ENCODE measurements around the gene TRPT1.

DNA sequence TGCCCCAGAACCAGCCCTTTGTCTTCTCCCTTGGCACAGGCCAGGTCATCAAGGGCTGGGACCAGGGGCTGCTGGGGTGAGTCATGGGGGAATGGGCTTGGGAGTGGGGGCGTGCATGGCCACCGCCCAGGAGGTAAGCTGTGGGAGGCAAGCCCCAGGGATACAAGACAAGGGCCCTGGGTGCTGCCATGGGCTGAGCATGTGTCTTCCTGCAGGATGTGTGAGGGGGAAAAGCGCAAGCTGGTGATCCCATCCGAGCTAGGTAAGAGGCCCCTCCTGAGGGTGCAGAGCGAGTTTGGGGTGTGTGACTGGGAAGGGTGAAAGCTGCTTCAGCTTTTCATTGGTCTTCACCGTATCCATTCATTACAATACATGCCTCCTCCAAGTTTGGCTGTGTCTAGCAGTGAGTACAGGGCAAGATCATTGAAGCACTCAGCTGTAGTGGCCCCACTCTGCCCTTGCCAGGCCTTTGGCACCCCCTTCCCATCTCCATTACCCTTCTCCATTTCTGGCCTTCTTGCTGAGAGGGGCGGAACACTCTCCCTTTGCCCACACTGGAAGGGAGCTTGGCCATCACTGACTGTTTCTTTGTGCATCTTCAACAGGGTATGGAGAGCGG, 17.4 kb upstream of the TRPT1 start:
- TF ChIP-seq GLI2 (tag by site-specific recombination; IDR thresholded peaks at IDR 0.05; ENCODE audit: borderline replicate concordance, low read depth) (no peak), CTCF (tag by site-specific recombination; IDR thresholded peaks at IDR 0.05) (no peak), ZNF704 (tag by site-specific recombination; IDR thresholded peaks at IDR 0.05) (no peak), ZBTB20 (tag by site-specific recombination; IDR thresholded peaks at IDR 0.05) (peak; percentile 39; the same call in 1 of the 2 replicates), REST (tag by site-specific recombination; IDR thresholded peaks at IDR 0.05) (no peak), ZNF777 (tag by site-specific recombination; IDR thresholded peaks at IDR 0.05; ENCODE audit: borderline replicate concordance) (no peak), ZBTB10 (tag by site-specific recombination; IDR thresholded peaks at IDR 0.05) (no peak), ZNF530 (tag by site-specific recombination; IDR thresholded peaks at IDR 0.05; ENCODE audit: low read depth) (no peak), ZNF114 (tag by site-specific recombination; IDR thresholded peaks at IDR 0.05) (no peak), ZNF426 (tag by site-specific recombination; IDR thresholded peaks at IDR 0.05) (no peak)
- TF ChIP-seq, protein P1, sequence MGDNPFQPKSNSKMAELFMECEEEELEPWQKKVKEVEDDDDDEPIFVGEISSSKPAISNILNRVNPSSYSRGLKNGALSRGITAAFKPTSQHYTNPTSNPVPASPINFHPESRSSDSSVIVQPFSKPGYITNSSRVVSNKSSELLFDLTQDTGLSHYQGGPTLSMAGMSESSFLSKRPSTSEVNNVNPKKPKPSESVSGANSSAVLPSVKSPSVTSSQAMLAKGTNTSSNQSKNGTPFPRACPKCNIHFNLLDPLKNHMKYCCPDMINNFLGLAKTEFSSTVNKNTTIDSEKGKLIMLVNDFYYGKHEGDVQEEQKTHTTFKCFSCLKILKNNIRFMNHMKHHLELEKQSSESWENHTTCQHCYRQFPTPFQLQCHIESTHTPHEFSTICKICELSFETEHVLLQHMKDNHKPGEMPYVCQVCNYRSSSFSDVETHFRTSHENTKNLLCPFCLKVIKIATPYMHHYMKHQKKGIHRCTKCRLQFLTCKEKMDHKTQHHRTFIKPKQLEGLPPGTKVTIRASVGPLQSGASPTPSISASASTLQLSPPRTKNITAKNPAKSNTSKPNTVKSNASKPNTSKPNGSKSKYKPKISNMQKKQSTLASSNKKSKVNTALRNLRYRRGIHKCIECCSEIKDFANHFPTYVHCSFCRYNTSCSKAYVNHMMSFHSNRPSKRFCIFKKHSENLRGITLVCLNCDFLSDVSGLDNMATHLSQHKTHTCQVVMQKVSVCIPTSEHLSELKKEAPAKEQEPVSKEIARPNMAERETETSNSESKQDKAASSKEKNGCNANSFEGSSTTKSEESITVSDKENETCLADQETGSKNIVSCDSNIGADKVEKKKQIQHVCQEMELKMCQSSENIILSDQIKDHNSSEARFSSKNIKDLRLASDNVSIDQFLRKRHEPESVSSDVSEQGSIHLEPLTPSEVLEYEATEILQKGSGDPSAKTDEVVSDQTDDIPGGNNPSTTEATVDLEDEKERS (tag by site-specific recombination; IDR thresholded peaks at IDR 0.05) = no peak

Data from HEK293 (cell line).